IPS-11a (cell line): ENCODE measurements around the gene CYREN.

Source experiments
- H3K4me3 ChIP-seq: one replicate; pipeline ENCODE4 v1.5.1; 2013; ENCODE audit warnings: low read depth, low read length, control low read depth

Gene CYREN

GRCh38 chr7:135197906-135198655 is 27.6 kb upstream of the CYREN start:
- no peak overlapping the region for H3K4me3 ChIP-seq

GRCh38 chr7:135197343-135197742 is 26.8 kb upstream of the CYREN start:
- H3K4me3 ChIP-seq, result no peak overlapping the region

GRCh38 chr7:135195968-135196629 is 25.6 kb upstream of the CYREN start:
- H3K4me3 ChIP-seq, result no peak overlapping the region

GRCh38 chr7:135195156-135195555 is 24.6 kb upstream of the CYREN start:
- H3K4me3 ChIP-seq, result no peak overlapping the region

GRCh38 chr7:135194494-135195095 is 24.1 kb upstream of the CYREN start:
- no peak overlapping the region for H3K4me3 ChIP-seq

- no peak overlapping the region for H3K4me3 ChIP-seq
These were observed 23.1 kb upstream of the CYREN start for GRCh38 chr7:135193615-135194081.

- no peak overlapping the region for H3K4me3 ChIP-seq
These were observed 22.5 kb upstream of the CYREN start for GRCh38 chr7:135192914-135193536.

GRCh38 chr7:135190703-135191102 is 20.2 kb upstream of the CYREN start:
- H3K4me3 ChIP-seq, result no peak overlapping the region

GRCh38 chr7:135189961-135190360 is 19.5 kb upstream of the CYREN start:
- H3K4me3 ChIP-seq, result no peak overlapping the region

GRCh38 chr7:135189221-135189662 is 18.7 kb upstream of the CYREN start:
- no peak overlapping the region for H3K4me3 ChIP-seq

GRCh38 chr7:135188298-135188984 is 17.9 kb upstream of the CYREN start:
- no peak overlapping the region for H3K4me3 ChIP-seq

- H3K4me3 ChIP-seq, result no peak overlapping the region
These were observed 16.3 kb upstream of the CYREN start for GRCh38 chr7:135186841-135187253.

GRCh38 chr7:135186261-135186540 is 15.7 kb upstream of the CYREN start:
- no peak overlapping the region for H3K4me3 ChIP-seq

- H3K4me3 ChIP-seq, result no peak overlapping the region
These were observed 15.2 kb upstream of the CYREN start for GRCh38 chr7:135185471-135186260.

GRCh38 chr7:135184254-135184841 is 13.8 kb upstream of the CYREN start:
- H3K4me3 ChIP-seq, result no peak overlapping the region

GRCh38 chr7:135183478-135183877 is 13.0 kb upstream of the CYREN start:
- no peak overlapping the region for H3K4me3 ChIP-seq

GRCh38 chr7:135181929-135182678 is 11.6 kb upstream of the CYREN start:
- H3K4me3 ChIP-seq, result no peak overlapping the region

GRCh38 chr7:135181261-135181928 is 10.9 kb upstream of the CYREN start:
- H3K4me3 ChIP-seq, result no peak overlapping the region

GRCh38 chr7:135180122-135180521 is 9.6 kb upstream of the CYREN start:
- no peak overlapping the region for H3K4me3 ChIP-seq
